Stimulated activated effector memory CD8-positive, alpha-beta T cell treated with anti-CD3 and anti-CD28 coated beads, Interleukin-12 subunit alpha, Interleukin-12 subunit beta, amount 100 ng/mL, for 72 hours (primary cell): ENCODE measurements around the gene MYH16.
"Not testable (repeated sequence)": the region's sequence is repeated elsewhere in the genome, so short reads cannot be mapped to it uniquely, and the experiment has no call there.

Experiments
- ATAC-seq: fragments of 150-1000 bp; cut with Tn5 transposase; 2 replicates; pipeline ENCODE4 v1.10.0; 2021
- DNase-seq, 2 donors: peaks; one replicate each; pipeline ENCODE4 v3.0.0; 2021 to 2022; ENCODE audit warnings: low spot score in 2 of 2
- H3K27ac Mint-ChIP-seq: one replicate; pipeline ENCODE4 v1.8.0; 2022; ENCODE audit warnings: mild to moderate bottlenecking, mixed read lengths
- H3K36me3 Mint-ChIP-seq: one replicate; pipeline ENCODE4 v1.8.0; 2022; ENCODE audit warnings: mild to moderate bottlenecking, mixed read lengths
- H3K4me1 Mint-ChIP-seq: one replicate; pipeline ENCODE4 v1.8.0; 2022; ENCODE audit warnings: mixed read lengths
- H3K4me3 Mint-ChIP-seq: one replicate; pipeline ENCODE4 v1.8.0; 2022; ENCODE audit warnings: mild to moderate bottlenecking, mixed read lengths
- H3K9me3 Mint-ChIP-seq: one replicate; pipeline ENCODE4 v1.8.0; 2022; ENCODE audit warnings: mixed read lengths

MYH16 gene

GRCh38 chr7:99275496-99275895 is 2.9 kb downstream of the MYH16 start:
- no peak overlapping the region for H3K27ac Mint-ChIP-seq
- peaks cover 19% of the 10 kb centered on the region for H3K4me1 Mint-ChIP-seq
- ATAC-seq (no peak), DNase-seq (no peak)
- no peak overlapping the region for H3K4me3 Mint-ChIP-seq
- no peaks in the 10 kb centered on the region for H3K36me3 Mint-ChIP-seq
- H3K9me3 Mint-ChIP-seq, result no peaks in the 10 kb centered on the region

GRCh38 chr7:99278180-99278579 is 5.5 kb downstream of the MYH16 start:
- no peaks in the 10 kb centered on the region for H3K36me3 Mint-ChIP-seq
- no peaks in the 10 kb centered on the region for H3K9me3 Mint-ChIP-seq
- ATAC-seq, result no peak
- H3K27ac Mint-ChIP-seq, result no peak overlapping the region
- DNase-seq, result no peak
- H3K4me1 Mint-ChIP-seq, result peaks cover 19% of the 10 kb centered on the region
- no peak overlapping the region for H3K4me3 Mint-ChIP-seq

- not testable (repeated sequence) for H3K9me3 Mint-ChIP-seq, H3K27ac Mint-ChIP-seq, H3K4me3 Mint-ChIP-seq, H3K36me3 Mint-ChIP-seq, DNase-seq, ATAC-seq, H3K4me1 Mint-ChIP-seq
Observed at GRCh38 chr7:99284165-99284564, 11.5 kb downstream of the MYH16 start.

GRCh38 chr7:99287779-99288534 is 15.3 kb downstream of the MYH16 start:
- Mint-ChIP-seq H3K36me3 (no peaks in the 10 kb centered on the region), H3K4me3 (no peak overlapping the region), H3K4me1 (no peaks in the 10 kb centered on the region), H3K9me3 (no peaks in the 10 kb centered on the region), H3K27ac (no peak overlapping the region)
- no peak for DNase-seq
- ATAC-seq, result no peak

- Mint-ChIP-seq H3K4me3 (no peak overlapping the region), H3K36me3 (no peaks in the 10 kb centered on the region), H3K9me3 (no peaks in the 10 kb centered on the region), H3K27ac (no peak overlapping the region), H3K4me1 (no peaks in the 10 kb centered on the region)
- no peak for ATAC-seq
- no peak for DNase-seq
Observed at GRCh38 chr7:99289185-99289584, 16.5 kb downstream of the MYH16 start.

- not testable (repeated sequence) for H3K27ac Mint-ChIP-seq, H3K36me3 Mint-ChIP-seq, ATAC-seq, H3K9me3 Mint-ChIP-seq, H3K4me3 Mint-ChIP-seq, DNase-seq, H3K4me1 Mint-ChIP-seq
Observed at GRCh38 chr7:99290148-99290547, 17.5 kb downstream of the MYH16 start.

GRCh38 chr7:99290980-99291607 is 18.5 kb downstream of the MYH16 start:
- no peaks in the 10 kb centered on the region for H3K4me1 Mint-ChIP-seq
- H3K36me3 Mint-ChIP-seq, result no peaks in the 10 kb centered on the region
- no peaks in the 10 kb centered on the region for H3K9me3 Mint-ChIP-seq
- ATAC-seq (no peak), DNase-seq (no peak)
- no peak overlapping the region for H3K4me3 Mint-ChIP-seq
- H3K27ac Mint-ChIP-seq, result no peak overlapping the region

GRCh38 chr7:99292127-99292526 is 19.5 kb downstream of the MYH16 start:
- Mint-ChIP-seq H3K4me1 (no peaks in the 10 kb centered on the region), H3K9me3 (no peaks in the 10 kb centered on the region), H3K36me3 (no peaks in the 10 kb centered on the region), H3K27ac (no peak overlapping the region), H3K4me3 (no peak overlapping the region)
- no peak for DNase-seq
- no peak for ATAC-seq

GRCh38 chr7:99293167-99293566 is 20.5 kb downstream of the MYH16 start:
- Mint-ChIP-seq H3K4me1 (no peaks in the 10 kb centered on the region), H3K9me3 (no peaks in the 10 kb centered on the region), H3K4me3 (no peak overlapping the region), H3K36me3 (no peaks in the 10 kb centered on the region), H3K27ac (no peak overlapping the region)
- ATAC-seq (no peak), DNase-seq (no peak)

GRCh38 chr7:99293650-99294049 is 21.0 kb downstream of the MYH16 start:
- Mint-ChIP-seq H3K4me1 (no peaks in the 10 kb centered on the region), H3K4me3 (no peak overlapping the region), H3K27ac (no peak overlapping the region), H3K36me3 (no peaks in the 10 kb centered on the region), H3K9me3 (no peaks in the 10 kb centered on the region)
- DNase-seq (no peak), ATAC-seq (no peak)

- H3K9me3 Mint-ChIP-seq, result no peaks in the 10 kb centered on the region
- H3K4me1 Mint-ChIP-seq, result no peaks in the 10 kb centered on the region
- no peaks in the 10 kb centered on the region for H3K36me3 Mint-ChIP-seq
- H3K4me3 Mint-ChIP-seq, result no peak overlapping the region
- no peak overlapping the region for H3K27ac Mint-ChIP-seq
- no peak for DNase-seq
- ATAC-seq, result no peak
Observed at GRCh38 chr7:99296471-99296870, 23.8 kb downstream of the MYH16 start.

GRCh38 chr7:99301496-99301895 is 28.9 kb downstream of the MYH16 start:
- no peaks in the 10 kb centered on the region for H3K36me3 Mint-ChIP-seq
- no peaks in the 10 kb centered on the region for H3K9me3 Mint-ChIP-seq
- H3K4me1 Mint-ChIP-seq, result no peaks in the 10 kb centered on the region
- H3K27ac Mint-ChIP-seq, result no peak overlapping the region
- no peak for DNase-seq
- H3K4me3 Mint-ChIP-seq, result no peak overlapping the region
- no peak for ATAC-seq

- Mint-ChIP-seq H3K9me3 (no peaks in the 10 kb centered on the region), H3K36me3 (no peaks in the 10 kb centered on the region), H3K4me1 (no peaks in the 10 kb centered on the region), H3K4me3 (no peak overlapping the region), H3K27ac (no peak overlapping the region)
- ATAC-seq (no peak), DNase-seq (no peak)
Observed at GRCh38 chr7:99305473-99306260, 33.0 kb downstream of the MYH16 start.

GRCh38 chr7:99308461-99309074 is 35.9 kb downstream of the MYH16 start:
- H3K27ac Mint-ChIP-seq, result no peak overlapping the region
- ATAC-seq, result peak; percentile 77
- H3K4me3 Mint-ChIP-seq, result no peak overlapping the region

GRCh38 chr7:99309111-99309510 is 36.5 kb downstream of the MYH16 start:
- DNase-seq, result no peak
- H3K27ac Mint-ChIP-seq, result no peak overlapping the region
- H3K9me3 Mint-ChIP-seq, result no peaks in the 10 kb centered on the region
- H3K4me3 Mint-ChIP-seq, result no peak overlapping the region
- H3K36me3 Mint-ChIP-seq, result no peaks in the 10 kb centered on the region
- ATAC-seq, result no peak
- peaks cover 12% of the 10 kb centered on the region for H3K4me1 Mint-ChIP-seq

More at GRCh38 chr7:99308461-99309074, 35.9 kb downstream of the MYH16 start:
- DNase-seq, result no peak
- Mint-ChIP-seq H3K36me3 (no peaks in the 10 kb centered on the region), H3K4me1 (peaks cover 7% of the 10 kb centered on the region), H3K9me3 (no peaks in the 10 kb centered on the region)
